Retinal pigment epithelial cell (primary cell): ENCODE data around the gene CNPY1.

Source experiments
- DNase-seq: peaks from one replicate; pipeline ENCODE4 v3.0.0-alpha.2; 2010; ENCODE audit warnings: low read depth
- H3K4me3 ChIP-seq: 2 replicates; pipeline ENCODE4 v1.5.1; 2011; ENCODE audit warnings: mild to moderate bottlenecking, low read length, control low read depth, moderate library complexity
- TF ChIP-seq, protein P1 (sequence below): conservative IDR thresholded peaks from 2 replicates; pipeline ENCODE4 v1.5.1; 2011; ENCODE audit warnings: low read depth, low read length, control low read depth, inconsistent platforms

The CNPY1 gene

DNA sequence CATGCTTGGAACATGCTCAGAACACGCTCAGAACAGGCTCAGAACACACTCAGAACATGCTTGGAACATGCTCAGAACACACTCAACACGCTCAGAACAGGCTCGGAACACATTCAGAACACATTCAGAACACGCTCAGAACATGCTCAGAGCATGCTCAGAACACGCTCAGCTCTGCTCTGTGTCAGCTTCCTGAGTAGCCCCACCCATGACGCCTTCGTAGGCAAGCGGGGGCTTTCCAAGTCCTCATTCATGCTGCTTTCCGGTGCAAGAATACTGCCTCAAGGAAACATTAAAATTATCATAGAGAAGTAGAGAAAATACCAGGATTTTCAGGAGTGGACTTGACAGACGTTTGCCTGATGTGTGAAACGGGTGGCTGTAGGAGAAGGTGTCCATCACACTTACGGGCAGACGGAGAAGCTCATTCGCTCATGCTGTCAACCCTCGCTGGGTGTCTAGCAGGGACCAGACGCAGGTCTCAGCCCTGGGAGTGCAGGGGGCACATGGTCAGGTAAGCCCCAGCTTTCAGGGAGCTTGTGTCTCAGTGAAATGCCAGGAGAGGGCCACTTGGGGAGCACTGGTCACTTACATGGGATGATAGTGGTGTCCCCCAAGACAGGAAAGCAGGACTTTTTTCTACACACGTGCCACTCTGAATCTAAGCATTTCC lies 63.7 kb downstream of the CNPY1 start:
- no peak overlapping the region for H3K4me3 ChIP-seq
- no peak for DNase-seq
- TF ChIP-seq, protein P1, sequence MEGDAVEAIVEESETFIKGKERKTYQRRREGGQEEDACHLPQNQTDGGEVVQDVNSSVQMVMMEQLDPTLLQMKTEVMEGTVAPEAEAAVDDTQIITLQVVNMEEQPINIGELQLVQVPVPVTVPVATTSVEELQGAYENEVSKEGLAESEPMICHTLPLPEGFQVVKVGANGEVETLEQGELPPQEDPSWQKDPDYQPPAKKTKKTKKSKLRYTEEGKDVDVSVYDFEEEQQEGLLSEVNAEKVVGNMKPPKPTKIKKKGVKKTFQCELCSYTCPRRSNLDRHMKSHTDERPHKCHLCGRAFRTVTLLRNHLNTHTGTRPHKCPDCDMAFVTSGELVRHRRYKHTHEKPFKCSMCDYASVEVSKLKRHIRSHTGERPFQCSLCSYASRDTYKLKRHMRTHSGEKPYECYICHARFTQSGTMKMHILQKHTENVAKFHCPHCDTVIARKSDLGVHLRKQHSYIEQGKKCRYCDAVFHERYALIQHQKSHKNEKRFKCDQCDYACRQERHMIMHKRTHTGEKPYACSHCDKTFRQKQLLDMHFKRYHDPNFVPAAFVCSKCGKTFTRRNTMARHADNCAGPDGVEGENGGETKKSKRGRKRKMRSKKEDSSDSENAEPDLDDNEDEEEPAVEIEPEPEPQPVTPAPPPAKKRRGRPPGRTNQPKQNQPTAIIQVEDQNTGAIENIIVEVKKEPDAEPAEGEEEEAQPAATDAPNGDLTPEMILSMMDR: no peak

DNA sequence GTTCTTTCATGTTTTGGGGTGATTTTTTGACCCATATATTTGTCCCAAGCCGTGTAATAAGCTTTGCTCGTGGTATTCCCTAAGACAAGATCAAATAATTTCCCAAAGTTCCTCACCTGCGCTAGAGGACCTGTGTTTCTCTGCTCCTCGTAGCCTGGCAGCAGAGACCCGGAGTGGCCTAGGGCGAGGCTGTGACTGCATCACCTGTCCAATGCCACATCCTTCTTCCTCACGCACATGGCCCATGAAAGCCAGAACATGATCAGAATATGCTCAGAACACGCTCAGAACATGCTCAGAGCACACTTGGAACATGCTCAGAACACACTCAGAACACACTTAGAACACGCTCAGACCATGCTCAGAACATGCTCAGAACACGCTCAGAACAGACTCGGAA lies 64.6 kb downstream of the CNPY1 start:
- DNase-seq: no peak
- H3K4me3 ChIP-seq: no peak overlapping the region
- TF ChIP-seq, protein P1: no peak

DNA sequence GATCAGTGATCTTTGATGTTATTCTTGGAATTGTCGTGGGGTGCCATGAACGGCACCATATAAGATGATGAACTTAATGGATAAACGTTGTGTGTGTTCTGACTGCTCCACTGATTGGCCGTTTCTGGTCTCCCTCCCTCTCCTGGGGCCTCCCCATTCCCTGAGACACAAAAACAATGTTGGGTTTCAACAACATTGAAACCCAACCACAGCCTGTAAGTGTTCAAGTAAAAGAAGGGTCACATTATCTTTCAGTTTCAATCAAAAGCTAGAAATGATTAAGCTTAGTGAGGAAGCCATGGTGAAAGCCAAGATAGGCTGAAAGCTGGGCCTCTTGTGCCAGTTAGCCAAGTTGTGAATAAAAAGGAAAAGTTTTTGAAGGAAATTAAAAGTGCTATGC lies 68.9 kb downstream of the CNPY1 start:
- DNase-seq: no peak
- no peak overlapping the region for H3K4me3 ChIP-seq
- TF ChIP-seq, protein P1: no peak

DNA sequence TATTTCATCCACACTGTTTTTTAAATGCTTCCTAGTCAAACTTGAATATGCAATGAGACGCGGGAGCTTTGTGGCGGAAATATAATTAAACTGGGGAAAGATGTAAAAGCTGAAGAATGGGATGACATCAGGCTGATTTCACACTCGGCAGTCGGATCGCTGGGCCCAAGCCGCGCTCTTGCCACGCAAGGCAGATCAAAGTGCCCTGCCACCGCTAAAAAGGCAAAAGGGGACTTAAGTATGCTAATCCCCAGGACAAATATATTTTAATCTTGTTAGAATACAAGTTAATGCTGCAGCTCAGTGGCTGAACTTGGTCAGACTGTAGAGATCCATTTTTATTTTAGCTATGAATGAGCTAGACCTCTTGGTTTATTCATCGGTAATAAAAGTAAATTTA lies 74.6 kb downstream of the CNPY1 start:
- no peak overlapping the region for H3K4me3 ChIP-seq
- TF ChIP-seq, protein P1: no peak
- no peak for DNase-seq

DNA sequence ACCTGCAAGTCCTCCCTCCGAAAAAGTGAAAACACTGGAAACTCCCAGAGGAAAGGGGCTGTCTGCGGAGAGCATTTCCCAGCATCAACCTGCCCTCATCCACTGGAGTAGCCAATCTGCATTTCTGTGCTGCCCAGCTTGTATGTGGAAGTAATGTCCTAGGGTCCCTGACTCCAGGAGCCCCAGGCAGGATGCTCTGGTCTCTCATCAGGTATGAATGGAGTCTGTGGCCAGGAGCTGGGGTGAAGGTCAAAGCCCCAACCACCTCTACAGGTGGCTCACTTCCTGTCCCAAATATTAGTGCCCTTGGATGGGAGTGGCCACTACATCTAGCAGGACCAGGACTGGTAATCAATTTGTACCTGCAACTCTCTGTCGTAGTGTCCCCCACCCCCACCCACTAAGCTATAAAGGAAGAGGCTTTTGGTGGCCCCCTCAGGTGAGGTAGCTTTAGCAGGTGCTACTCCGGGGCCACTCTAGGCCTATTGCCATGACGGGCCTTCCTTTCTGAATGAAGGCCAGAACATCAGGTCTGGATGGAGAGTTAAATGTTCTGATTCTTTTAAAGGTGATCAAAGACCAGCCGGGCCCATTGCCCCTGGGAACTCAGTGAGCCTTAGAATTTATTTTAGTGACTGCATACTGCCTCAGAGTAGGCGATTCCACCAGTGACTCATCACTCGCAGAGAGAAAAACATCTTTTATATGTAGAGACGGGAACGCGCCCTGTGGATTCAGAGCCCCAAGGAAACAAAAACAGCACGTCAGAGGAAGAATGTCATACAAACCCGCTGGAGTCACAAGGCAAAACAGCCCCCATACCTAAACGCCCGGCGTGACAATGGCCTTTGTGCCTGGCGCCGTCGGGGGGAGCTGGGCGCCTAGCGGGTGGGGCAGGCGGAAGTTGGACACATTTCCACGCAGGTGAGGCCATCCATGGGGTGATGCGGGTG lies 75.4 kb downstream of the CNPY1 start:
- no peak for DNase-seq
- TF ChIP-seq, protein P1: no peak
- no peak overlapping the region for H3K4me3 ChIP-seq

DNA sequence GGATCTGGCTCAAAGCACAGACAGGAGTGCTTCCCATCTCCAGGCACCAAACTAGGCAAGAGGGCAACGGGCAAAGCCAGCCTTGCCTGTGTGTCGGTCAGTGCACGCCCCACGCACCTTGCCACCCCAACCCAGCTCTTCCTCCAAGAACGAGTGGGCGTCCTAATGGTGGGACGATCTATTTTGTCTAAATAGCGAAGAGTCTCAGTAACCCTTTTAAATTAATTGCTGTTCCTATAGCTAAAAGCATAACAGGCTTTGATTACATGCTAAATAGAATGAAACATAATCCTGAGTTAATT lies 76.2 kb downstream of the CNPY1 start:
- TF ChIP-seq, protein P1: no peak
- no peak overlapping the region for H3K4me3 ChIP-seq
- DNase-seq: no peak
